ENCODE data around the gene MED12L.

DNA sequence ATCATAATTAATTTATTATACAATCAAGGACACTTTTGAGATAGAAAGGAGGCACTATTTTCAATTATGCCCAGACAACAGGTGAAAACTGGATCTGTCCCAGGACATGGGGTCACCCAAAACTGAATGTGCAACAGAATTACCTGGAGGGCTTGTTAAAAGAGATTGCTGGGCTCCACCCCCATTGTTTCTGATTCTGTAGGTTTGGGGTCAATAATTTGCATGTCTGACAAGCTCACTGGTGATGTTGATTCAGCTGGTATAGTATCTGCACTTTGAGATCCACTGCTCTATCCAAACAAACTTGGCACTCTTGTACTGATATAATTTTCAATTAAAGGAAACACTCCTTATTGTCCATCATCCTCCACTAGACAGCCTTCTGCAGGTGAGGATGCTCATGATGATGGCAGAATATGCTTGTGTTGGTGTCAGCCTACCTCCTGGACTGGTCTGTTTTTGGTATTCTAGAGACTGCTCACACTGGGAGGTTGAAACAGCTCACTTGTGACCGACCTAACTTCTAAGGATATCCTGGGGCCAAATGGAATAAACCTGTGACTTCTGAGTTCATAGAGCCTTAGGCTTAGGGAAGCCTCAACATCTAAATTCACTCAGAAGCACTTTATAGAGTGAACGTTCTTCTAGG lies 190.7 kb downstream of the MED12L start:
- TF ChIP-seq POLR2A (IDR thresholded peaks at IDR 0.05), result no peak
- TF ChIP-seq, protein P1, sequence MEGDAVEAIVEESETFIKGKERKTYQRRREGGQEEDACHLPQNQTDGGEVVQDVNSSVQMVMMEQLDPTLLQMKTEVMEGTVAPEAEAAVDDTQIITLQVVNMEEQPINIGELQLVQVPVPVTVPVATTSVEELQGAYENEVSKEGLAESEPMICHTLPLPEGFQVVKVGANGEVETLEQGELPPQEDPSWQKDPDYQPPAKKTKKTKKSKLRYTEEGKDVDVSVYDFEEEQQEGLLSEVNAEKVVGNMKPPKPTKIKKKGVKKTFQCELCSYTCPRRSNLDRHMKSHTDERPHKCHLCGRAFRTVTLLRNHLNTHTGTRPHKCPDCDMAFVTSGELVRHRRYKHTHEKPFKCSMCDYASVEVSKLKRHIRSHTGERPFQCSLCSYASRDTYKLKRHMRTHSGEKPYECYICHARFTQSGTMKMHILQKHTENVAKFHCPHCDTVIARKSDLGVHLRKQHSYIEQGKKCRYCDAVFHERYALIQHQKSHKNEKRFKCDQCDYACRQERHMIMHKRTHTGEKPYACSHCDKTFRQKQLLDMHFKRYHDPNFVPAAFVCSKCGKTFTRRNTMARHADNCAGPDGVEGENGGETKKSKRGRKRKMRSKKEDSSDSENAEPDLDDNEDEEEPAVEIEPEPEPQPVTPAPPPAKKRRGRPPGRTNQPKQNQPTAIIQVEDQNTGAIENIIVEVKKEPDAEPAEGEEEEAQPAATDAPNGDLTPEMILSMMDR (IDR thresholded peaks at IDR 0.05), result no peak
- TF ChIP-seq POLR2AphosphoS5 (IDR thresholded peaks at IDR 0.05), result no peak

All from breast epithelium (tissue), 3 donors.